Pancreas (tissue), 10 donors: ENCODE results near the gene MAN1A2. TPM values are rescaled to one million over a fixed set of nuclear protein-coding genes. Genes with fewer than 3 reads are reported as not detected.

Source experiments
- ATAC-seq, 4 donors: fragments of 200-7000 bp; cut with Tn5 transposase; one replicate each; pipeline versions ENCODE4 v1.8.0 to v1.9.1; 2020; ENCODE audit warnings: mild to moderate bottlenecking in 4 of 4, moderate library complexity in 4 of 4
- DNase-seq, 6 donors: peaks; one replicate each; pipeline ENCODE4 v3.0.0-alpha.2; 2020
- FAIRE-seq: peaks from 2 replicates; lab custom pipeline; 2012; peaks lifted over from hg19 to GRCh38; lab: Jason Lieb, UNC
- H3K27ac ChIP-seq, 4 donors: fragments of 200-600 bp; sonication (generic); 1 replicate in 3 of 4; 2 replicates in 1 of 4; pipeline versions ENCODE4 v1.5.0 to v1.8.0; 2020
- H3K27me3 ChIP-seq, 4 donors: fragments of 200-600 bp; one replicate each; pipeline ENCODE4 v1.8.0; 2021
- H3K36me3 ChIP-seq, 3 donors: fragments of 200-600 bp; sonication (generic) in 1 of 3; one replicate each; pipeline versions ENCODE4 v1.5.0 to v1.8.0; 2020 to 2021
- H3K4me1 ChIP-seq, 3 donors: fragments of 200-600 bp; one replicate each; pipeline ENCODE4 v1.8.0; 2021
- H3K4me3 ChIP-seq, 4 donors: fragments of 200-600 bp; sonication (generic) in 2 of 4; one replicate each; pipeline versions ENCODE4 v1.5.0 to v1.8.0; 2020 to 2021
- H3K9me3 ChIP-seq, 4 donors: fragments of 200-600 bp; one replicate each; pipeline ENCODE4 v1.8.0; 2021
- WGBS, 2 donors: extraction: QIAGEN DNeasy Blood & Tissue Kit; methylation state at CpG; one replicate each; pipeline ENCODE4 v1.1.7; 2013; 5-methylcytosine and 5-hydroxymethylcytosine counted together
- intact Hi-C, 3 donors: fragments of 100-400 bp; cut with DNase I; formaldehyde crosslinking; loops; one replicate each; pipeline versions ENCODE4 v1.11.1 to v1.14.2; 2022
- polyA plus RNA-seq, 2 donors: library from polyadenylated mRNA; stranded (reverse); fragments of 200-250 nt; gene quantifications; one replicate each; pipeline ENCODE4 v1.2.3, GENCODE V29; 2013
- total RNA-seq, 6 donors: library from RNA; stranded (reverse); fragmentation: NEBNext Ultra II Directional in 4 of 6; extraction: Animal tissue kit (Norgen Biotek cat#: 25700) in 4 of 6; gene quantifications; one replicate each; pipeline versions ENCODE4 v1.2.1 to v1.2.4, GENCODE V29; 2021 to 2023
- TF ChIP-seq, protein P1 (sequence below), 4 donors: fragments of 200-600 bp; sonication (generic) in 3 of 4; IDR thresholded peaks; one replicate each; pipeline versions ENCODE4 v1.5.0 to v1.8.0; 2021; ENCODE audit warnings: antibody characterized with exemption in 4 of 4
- donor health status: healthy with polysubstance abuse.
- donor health status: DM: no; HTN: no; CAD: no; lungs with moderate emphysema.
- donor health status: DM: no; HTN: no; CAD: no.
- donor health status: control.
- donor health status: control.
- donor health status: Bipolar disorder and iron deficiency.
- donor health status: DM: yes; HTN: yes; CAD: no.
- donor health status: DM: no; HTN: no; CAD: no.
- donor health status: DM: no; HTN: no; CAD: no.
- donor health status: DM: yes; HTN: yes; CAD: no.

Gene MAN1A2
- total and polyA plus RNA-seq, 8 donors: 6.0 to 50.7 (median 44.0) TPM

DNA sequence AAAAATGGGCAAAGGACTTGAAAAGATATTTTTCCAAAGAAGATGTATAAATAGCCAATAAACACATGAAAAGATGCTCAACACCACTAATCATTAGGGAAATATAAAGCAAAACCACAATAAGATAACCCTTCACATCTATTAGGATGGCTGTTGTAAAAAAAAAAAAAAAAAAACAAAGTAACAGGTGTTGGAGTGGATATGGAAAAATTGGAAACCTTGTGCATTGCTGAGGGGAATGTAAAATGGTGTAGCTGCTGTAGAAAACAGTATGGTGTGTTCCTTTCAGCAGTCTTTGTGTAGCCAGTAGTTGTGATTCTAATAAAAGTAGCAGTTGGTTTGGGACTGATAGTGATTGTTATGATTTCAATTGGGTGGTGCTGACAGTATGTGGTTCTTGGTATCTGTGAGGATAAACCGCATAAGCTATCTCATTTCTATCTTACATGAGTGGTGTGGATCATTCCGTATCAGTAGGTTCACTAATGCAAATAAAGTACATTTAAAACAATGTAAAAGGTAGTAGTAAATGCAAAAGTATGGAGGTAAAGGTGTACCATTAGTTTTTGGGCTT is 19.9 kb downstream of the MAN1A2 start:
- H3K4me1 ChIP-seq: peaks cover 8 to 26% (median 15%) of the 10 kb centered on the region in 3 donors
- TF ChIP-seq, protein P1, sequence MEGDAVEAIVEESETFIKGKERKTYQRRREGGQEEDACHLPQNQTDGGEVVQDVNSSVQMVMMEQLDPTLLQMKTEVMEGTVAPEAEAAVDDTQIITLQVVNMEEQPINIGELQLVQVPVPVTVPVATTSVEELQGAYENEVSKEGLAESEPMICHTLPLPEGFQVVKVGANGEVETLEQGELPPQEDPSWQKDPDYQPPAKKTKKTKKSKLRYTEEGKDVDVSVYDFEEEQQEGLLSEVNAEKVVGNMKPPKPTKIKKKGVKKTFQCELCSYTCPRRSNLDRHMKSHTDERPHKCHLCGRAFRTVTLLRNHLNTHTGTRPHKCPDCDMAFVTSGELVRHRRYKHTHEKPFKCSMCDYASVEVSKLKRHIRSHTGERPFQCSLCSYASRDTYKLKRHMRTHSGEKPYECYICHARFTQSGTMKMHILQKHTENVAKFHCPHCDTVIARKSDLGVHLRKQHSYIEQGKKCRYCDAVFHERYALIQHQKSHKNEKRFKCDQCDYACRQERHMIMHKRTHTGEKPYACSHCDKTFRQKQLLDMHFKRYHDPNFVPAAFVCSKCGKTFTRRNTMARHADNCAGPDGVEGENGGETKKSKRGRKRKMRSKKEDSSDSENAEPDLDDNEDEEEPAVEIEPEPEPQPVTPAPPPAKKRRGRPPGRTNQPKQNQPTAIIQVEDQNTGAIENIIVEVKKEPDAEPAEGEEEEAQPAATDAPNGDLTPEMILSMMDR (IDR thresholded peaks at IDR 0.05): no peak
- FAIRE-seq (no peak), ATAC-seq (no peak), DNase-seq (no peak)
- H3K9me3 ChIP-seq: no peaks in the 10 kb centered on the region
- H3K27ac ChIP-seq: no peak overlapping the region
- WGBS, 2 donors: 71 to 78% methylated on average over 2 of the region's 2 CpGs
- no peaks in the 10 kb centered on the region for H3K27me3 ChIP-seq
- no peaks in the 10 kb centered on the region for H3K36me3 ChIP-seq
- H3K4me3 ChIP-seq: no peak overlapping the region
- intact Hi-C loops: no loop called here

DNA sequence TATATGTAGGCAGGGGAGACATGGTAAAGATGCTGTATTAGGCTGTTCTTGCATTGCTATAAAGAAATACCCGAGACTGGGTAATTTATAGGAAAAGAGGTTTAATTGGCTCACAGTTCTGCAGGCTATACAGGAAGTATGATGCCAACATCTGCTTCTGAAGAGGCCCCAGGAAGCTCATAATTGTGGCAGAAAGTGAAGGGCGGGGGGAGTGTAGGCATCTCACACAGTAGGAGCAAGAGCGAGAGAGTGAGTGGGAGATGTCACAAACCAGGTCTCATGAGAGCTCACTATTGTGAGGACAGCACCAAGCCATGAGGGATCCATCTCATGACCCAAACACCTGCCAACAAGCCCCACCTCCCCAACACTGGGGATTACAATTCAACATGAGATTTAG is 21.1 kb downstream of the MAN1A2 start:
- DNase-seq: no peak
- Histone ChIP-seq H3K4me1 (peaks cover 8 to 30% (median 25%) of the 10 kb centered on the region in 3 donors), H3K27ac (no peak overlapping the region), H3K9me3 (no peaks in the 10 kb centered on the region), H3K36me3 (no peaks in the 10 kb centered on the region), H3K4me3 (no peak overlapping the region), H3K27me3 (no peaks in the 10 kb centered on the region)
- no peak for ATAC-seq
- 92 to 95% methylated on average over 3 of the region's 3 CpGs for WGBS, 2 donors
- TF ChIP-seq, protein P1 (IDR thresholded peaks at IDR 0.05): no peak
- intact Hi-C loops: no loop called here
- FAIRE-seq: no peak

DNA sequence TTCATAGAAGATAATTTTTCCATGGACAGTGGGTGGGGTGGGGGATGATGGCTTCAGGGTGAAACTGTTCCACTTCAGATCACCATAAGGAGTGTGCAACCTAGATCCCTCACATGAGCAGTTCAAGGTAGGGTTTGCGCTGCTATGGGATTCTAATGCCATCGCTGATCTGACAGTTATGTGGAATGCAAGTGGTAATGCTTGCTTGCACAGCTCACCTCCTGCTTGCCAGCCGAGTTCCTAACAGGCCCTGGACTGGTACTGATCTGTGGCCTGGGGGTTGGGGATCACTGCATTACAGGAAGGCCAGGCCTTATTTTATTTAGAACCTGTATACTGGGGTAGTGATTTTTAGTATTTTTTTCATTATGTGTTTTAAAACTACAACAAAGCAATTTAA is 22.0 kb downstream of the MAN1A2 start:
- TF ChIP-seq, protein P1 (IDR thresholded peaks at IDR 0.05): no peak
- Histone ChIP-seq H3K27ac (no peak overlapping the region), H3K4me1 (peaks cover 8 to 30% (median 25%) of the 10 kb centered on the region in 3 donors), H3K27me3 (no peaks in the 10 kb centered on the region), H3K9me3 (no peaks in the 10 kb centered on the region), H3K4me3 (no peak overlapping the region), H3K36me3 (no peaks in the 10 kb centered on the region)
- FAIRE-seq (no peak), ATAC-seq (peak in 3 of 4 donors; percentile 58 to 83 (median 72)), DNase-seq (no peak)
- intact Hi-C loops: no loop called here
- WGBS, 2 donors: 45 to 59% methylated on average over 3 of the region's 3 CpGs

GRCh38 chr1:117389779-117390178 is 22.5 kb downstream of the MAN1A2 start:
- no peak for DNase-seq
- Histone ChIP-seq H3K4me1 (peaks cover 8 to 30% (median 25%) of the 10 kb centered on the region in 3 donors), H3K4me3 (no peak overlapping the region), H3K27me3 (no peaks in the 10 kb centered on the region), H3K27ac (no peak overlapping the region), H3K9me3 (no peaks in the 10 kb centered on the region), H3K36me3 (no peaks in the 10 kb centered on the region)
- 74 to 83% methylated on average over 1 of the region's 1 CpG for WGBS, 2 donors
- TF ChIP-seq, protein P1 (IDR thresholded peaks at IDR 0.05): no peak
- intact Hi-C loops: no loop called here
- ATAC-seq: no peak
- FAIRE-seq: no peak

GRCh38 chr1:117392771-117393170 is 25.5 kb downstream of the MAN1A2 start:
- FAIRE-seq (no peak), DNase-seq (no peak), ATAC-seq (peak in 1 of 4 donors; percentile 11)
- 19 to 22% methylated on average over 1 of the region's 1 CpG for WGBS, 2 donors
- H3K4me1 ChIP-seq: peaks cover 13 to 43% (median 37%) of the 10 kb centered on the region in 3 donors
- no peaks in the 10 kb centered on the region for H3K9me3 ChIP-seq
- H3K4me3 ChIP-seq: no peak overlapping the region
- H3K27me3 ChIP-seq: no peaks in the 10 kb centered on the region
- no peak overlapping the region for H3K27ac ChIP-seq
- TF ChIP-seq, protein P1 (IDR thresholded peaks at IDR 0.05): no peak
- H3K36me3 ChIP-seq: no peaks in the 10 kb centered on the region
- intact Hi-C loops: no loop called here
